SJCRH30 (cell line): ENCODE results near the gene FAM24B. TPM values are rescaled to one million over a fixed set of nuclear protein-coding genes. Genes with fewer than 3 reads are reported as not detected.
A peak's percentile ranks its signal among the peaks of the same experiment; 100 is the strongest.
"Not testable (repeated sequence)": the region's sequence is repeated elsewhere in the genome, so short reads cannot be mapped to it uniquely, and the experiment has no call there.

Experiments used
- DNase-seq, 2 experiments: peaks; one replicate each; pipeline ENCODE4 v3.0.0-alpha.2; 2015 to 2020
- H3K27ac ChIP-seq: fragments of 250-450 bp; sonication (Bioruptor Pico); 2 replicates; pipeline ENCODE4 v1.5.1; 2020; ENCODE audit warnings: mild to moderate bottlenecking, moderate library complexity
- H3K27me3 ChIP-seq: fragments of 250-450 bp; sonication (Bioruptor Pico); 2 replicates; pipeline ENCODE4 v1.5.1; 2020; ENCODE audit warnings: mild to moderate bottlenecking, moderate library complexity
- H3K36me3 ChIP-seq: fragments of 250-450 bp; sonication (Bioruptor Pico); 2 replicates; pipeline ENCODE4 v1.5.1; 2020; ENCODE audit warnings: mild to moderate bottlenecking, moderate library complexity
- H3K4me1 ChIP-seq: fragments of 250-450 bp; sonication (Bioruptor Pico); 2 replicates; pipeline ENCODE4 v1.5.1; 2020; ENCODE audit warnings: mild to moderate bottlenecking, moderate library complexity
- H3K4me3 ChIP-seq: fragments of 250-450 bp; sonication (Bioruptor Pico); 2 replicates; pipeline ENCODE4 v1.5.1; 2020; ENCODE audit warnings: mild to moderate bottlenecking, moderate library complexity
- H3K9me3 ChIP-seq: fragments of 250-450 bp; sonication (Bioruptor Pico); replicated peaks from 2 replicates; pipeline ENCODE4 v1.5.1; 2020; ENCODE audit warnings: mild to moderate bottlenecking, moderate library complexity
- total RNA-seq: library from RNA; depleted of rRNA; stranded (reverse); fragments of >200 nt; shearing (Covaris generic); gene quantifications from 2 replicates; pipeline ENCODE4 v1.2.3, GENCODE V29; 2014

Gene FAM24B
- total RNA-seq, 1 experiment from 2014 or later: 19.9 TPM

DNA sequence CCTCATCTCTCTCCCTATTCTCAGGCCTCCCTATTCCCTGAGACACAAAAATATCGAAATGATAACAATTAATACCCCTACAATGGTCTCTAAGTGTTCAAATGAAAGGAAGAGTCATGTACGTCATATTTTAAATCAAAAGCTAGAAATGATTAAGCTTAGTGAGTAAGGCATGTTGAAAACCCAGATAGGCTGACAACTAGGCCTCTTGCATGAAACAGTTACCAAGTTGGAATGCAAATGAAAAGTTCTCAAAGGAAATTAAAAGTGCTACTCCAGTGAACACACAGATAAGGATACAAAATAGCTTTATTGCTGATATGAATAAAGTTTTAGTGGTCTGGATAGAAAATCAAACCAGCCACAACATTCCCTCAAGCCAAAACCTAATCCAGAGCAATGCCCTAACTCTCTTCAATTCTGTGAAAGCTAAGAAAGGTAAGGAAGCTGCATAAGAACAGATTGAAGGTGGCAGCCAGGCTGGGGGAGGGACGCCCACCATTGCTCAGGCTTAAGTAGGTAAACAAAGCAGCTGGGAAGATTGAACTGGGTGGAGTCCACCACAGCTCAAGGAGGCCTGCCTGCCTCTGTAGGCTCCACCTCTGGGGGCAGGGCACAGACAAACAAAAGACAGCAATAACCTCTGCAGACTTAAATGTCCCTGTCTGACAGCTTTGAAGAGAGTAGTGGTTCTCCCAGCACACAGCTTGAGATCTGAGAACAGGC, 12.5 kb downstream of the FAM24B start:
- H3K36me3 ChIP-seq, H3K4me3 ChIP-seq, DNase-seq, H3K9me3 ChIP-seq, H3K27ac ChIP-seq, H3K27me3 ChIP-seq: not testable (repeated sequence)
- H3K4me1 ChIP-seq: peaks cover 25% of the 10 kb centered on the region

DNA sequence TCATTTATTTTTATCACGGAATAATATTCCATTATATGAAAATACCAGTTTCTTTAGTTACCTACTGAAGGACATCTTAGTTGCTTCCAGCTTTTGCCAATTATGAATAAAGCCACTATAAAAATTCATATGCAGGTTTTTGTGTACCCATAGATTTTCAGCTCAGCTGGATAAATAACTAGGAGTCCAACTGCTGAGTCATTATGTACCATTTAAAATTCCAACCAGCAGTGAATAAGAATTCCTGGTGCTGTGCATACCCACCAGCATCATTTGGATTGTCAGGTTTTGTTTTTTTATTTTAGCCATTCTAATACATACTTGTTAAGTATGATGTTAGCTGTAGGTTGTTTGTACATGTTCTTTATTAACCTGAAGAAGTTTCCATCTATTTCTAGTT, 14.5 kb downstream of the FAM24B start:
- Histone ChIP-seq H3K27me3 (no peaks in the 10 kb centered on the region), H3K9me3 (peaks cover 7% of the 10 kb centered on the region; the same call in 1 of the 2 replicates), H3K4me1 (peaks cover 41% of the 10 kb centered on the region), H3K27ac (no peak overlapping the region; the same call in 1 of the 2 replicates), H3K4me3 (no peak overlapping the region), H3K36me3 (peaks cover 3% of the 10 kb centered on the region)
- DNase-seq: no peak

DNA sequence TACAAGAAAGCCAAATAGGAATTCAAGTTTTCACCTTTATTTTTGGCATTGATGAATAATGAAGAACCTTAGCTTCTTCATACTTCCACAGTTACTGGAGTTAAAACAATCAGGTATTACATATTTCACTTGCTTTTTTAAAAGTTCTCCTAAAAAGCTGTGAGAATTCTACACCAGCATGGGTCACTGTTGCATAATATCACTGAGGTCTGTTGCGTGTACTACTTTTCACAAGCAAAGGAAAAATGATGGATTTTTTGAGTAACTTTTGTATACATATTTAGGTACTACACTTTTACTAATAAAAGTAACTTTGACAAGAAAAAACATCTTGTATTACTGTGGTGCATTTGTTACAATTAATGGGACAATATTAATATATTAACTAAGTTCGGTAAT, 15.2 kb downstream of the FAM24B start:
- Histone ChIP-seq H3K27ac (no peak overlapping the region), H3K4me1 (peaks cover 41% of the 10 kb centered on the region), H3K4me3 (no peak overlapping the region), H3K36me3 (peaks cover 3% of the 10 kb centered on the region), H3K27me3 (no peaks in the 10 kb centered on the region), H3K9me3 (peaks cover 7% of the 10 kb centered on the region; the same call in 1 of the 2 replicates)
- DNase-seq: no peak

DNA sequence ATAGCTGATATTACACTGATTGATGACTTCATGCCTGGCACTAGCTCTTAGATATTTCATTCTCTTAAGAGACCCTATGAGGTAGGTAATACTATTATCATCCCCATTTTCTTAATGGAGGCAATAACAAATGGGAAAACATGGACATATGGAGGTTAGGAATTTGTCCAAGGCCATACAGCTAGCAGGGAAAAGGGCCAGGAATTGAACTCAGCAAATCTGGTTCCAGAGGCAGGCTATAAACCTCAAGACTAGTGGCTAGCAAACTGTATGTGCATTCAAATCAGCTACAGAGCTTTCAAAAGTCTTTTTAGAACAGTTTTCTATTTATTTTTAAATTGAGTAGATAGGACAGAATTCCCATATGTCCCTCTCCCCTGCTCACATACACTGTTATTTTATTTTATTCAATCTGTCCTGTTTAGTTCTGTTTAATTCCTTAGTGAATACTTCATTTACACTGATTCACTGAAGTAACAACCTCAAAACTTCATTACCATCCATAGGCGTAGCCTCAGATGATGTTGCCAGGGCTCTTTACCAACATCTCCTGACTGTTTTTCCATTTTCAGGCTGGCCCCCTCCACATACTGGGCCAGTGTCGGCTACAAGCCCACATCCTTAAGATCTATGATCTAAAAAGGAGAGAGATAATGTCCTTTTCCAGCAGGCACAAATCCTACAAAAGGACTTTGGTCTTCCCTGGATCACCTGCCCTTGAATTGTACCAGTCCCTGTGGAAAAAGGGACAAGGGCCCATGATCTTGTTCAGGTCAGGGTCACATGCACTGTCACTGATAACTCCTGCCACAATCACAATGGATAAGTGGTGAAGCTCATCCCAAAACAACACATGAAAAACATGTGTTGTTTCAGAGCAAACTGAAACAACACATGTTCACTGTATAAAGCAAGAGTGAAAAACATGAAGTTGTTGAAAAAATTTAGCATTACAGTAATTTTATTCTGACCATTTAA, 15.9 kb downstream of the FAM24B start:
- peaks cover 41% of the 10 kb centered on the region for H3K4me1 ChIP-seq
- H3K27me3 ChIP-seq: no peaks in the 10 kb centered on the region
- no peak overlapping the region for H3K27ac ChIP-seq
- peaks cover 9% of the 10 kb centered on the region for H3K36me3 ChIP-seq
- peaks cover 7% of the 10 kb centered on the region; the same call in 1 of the 2 replicates for H3K9me3 ChIP-seq
- H3K4me3 ChIP-seq: no peak overlapping the region
- no peak for DNase-seq

DNA sequence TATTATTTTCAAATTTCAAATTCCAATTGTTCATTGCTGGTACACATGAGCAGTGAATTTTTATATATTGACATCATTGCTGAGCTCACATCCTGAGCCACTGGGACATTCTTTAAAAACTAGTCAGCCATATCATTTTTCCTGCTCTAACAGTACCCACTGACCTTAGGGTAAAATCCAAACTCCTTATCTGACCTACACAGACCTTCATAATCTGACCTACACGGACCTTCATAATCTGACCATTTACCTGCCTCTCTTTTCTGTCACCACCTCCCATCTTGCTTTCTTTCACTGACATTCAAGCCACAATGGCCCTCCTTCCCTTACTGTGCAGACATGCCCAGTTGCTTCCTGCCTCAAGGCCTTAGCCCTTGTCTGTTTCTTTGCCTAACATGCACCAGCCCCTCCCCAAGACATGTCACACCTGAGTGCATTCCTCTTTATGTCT, 17.6 kb downstream of the FAM24B start:
- Histone ChIP-seq H3K36me3 (peaks cover 14% of the 10 kb centered on the region), H3K4me1 (peaks cover 49% of the 10 kb centered on the region), H3K9me3 (peaks cover 3% of the 10 kb centered on the region; the same call in 1 of the 2 replicates), H3K27me3 (no peaks in the 10 kb centered on the region), H3K27ac (peak overlapping the region; percentile 63), H3K4me3 (no peak overlapping the region)
- peak in 1 of 2 experiments; percentile 41 for DNase-seq

DNA sequence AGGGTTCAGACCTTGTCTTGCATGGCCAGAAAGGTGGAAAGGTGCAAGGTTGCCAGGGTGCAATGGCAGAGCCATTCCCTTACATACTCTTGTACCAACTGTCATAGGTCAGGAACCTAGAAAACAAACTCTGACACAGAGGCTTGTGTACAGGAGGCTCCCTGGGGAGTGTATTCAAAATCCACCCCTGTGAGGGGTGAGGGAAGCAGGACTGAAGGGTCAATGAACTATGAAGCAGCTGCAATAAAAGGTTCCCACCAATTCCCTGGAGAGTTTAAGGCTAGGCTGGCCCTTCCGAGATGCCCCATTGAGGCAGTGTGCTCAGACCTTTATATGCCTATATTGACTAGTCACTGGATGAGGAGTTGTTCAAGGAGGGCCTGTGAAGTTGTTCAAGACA, 19.9 kb downstream of the FAM24B start:
- Histone ChIP-seq H3K9me3 (no peaks in the 10 kb centered on the region), H3K27ac (no peak overlapping the region), H3K36me3 (peaks cover 23% of the 10 kb centered on the region), H3K4me3 (no peak overlapping the region), H3K4me1 (peaks cover 60% of the 10 kb centered on the region), H3K27me3 (no peaks in the 10 kb centered on the region)
- no peak for DNase-seq

DNA sequence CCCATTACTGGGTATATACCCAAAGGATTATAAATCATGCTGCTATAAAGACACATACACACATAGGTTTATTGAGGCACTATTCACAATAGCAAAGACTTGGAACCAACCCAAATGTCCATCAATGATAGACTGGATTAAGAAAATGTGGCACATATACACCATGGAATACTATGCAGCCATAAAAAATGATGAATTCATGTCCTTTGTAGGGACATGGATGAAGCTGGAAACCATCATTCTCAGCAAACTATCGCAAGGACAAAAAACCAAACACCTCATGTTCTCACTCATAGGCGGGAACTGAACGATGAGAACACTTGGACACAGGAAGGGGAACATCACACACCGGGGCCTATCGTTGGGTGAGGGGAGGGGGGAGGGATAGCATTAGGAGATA, 21.3 kb downstream of the FAM24B start:
- Histone ChIP-seq H3K36me3 (peaks cover 38% of the 10 kb centered on the region), H3K4me1 (peaks cover 70% of the 10 kb centered on the region)
- H3K27ac ChIP-seq, H3K9me3 ChIP-seq, H3K27me3 ChIP-seq, H3K4me3 ChIP-seq, DNase-seq: not testable (repeated sequence)

DNA sequence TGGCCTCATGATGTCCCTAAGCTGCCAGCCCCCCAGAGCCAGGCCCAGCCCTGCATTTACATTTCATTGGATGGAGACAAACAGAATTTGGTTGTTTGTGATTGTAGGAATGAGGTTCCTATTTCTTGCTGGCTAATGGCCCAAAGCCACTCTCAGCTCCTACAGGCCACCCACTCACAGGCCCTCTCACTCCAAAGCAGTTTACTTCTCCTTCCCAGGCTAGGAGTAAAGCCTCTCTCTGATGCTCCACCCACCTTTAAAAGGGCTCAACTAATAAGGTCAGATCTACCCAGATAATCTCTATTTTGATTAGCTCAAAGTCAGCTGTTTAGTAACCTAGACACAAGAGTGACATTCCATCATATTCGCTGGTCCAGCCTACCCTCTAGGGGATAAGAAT, 22.5 kb downstream of the FAM24B start:
- DNase-seq: no peak
- Histone ChIP-seq H3K27ac (no peak overlapping the region), H3K36me3 (peaks cover 44% of the 10 kb centered on the region), H3K4me1 (peaks cover 69% of the 10 kb centered on the region), H3K9me3 (no peaks in the 10 kb centered on the region), H3K27me3 (no peaks in the 10 kb centered on the region), H3K4me3 (no peak overlapping the region)

DNA sequence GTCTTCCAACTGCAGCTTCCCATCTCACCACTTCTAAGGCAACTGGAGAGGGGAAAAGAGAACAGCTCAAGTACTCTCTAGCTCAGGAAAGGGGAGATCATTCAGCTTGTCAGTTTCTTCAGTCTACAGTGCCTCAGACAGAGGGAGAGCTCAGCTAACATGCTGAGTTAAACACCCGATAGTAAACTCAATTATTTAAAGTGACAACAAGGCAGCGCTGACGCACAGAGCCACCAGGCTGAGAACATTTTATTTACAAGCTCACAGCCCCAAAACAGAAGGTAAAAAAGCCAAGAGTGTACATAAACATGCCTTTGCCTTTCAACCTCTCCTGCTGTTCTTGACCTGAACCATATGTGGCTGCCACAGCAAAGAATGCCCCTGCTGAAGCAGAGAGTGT, 23.6 kb downstream of the FAM24B start:
- Histone ChIP-seq H3K27me3 (no peaks in the 10 kb centered on the region), H3K27ac (peak overlapping the region; percentile 66; the same call in 1 of the 2 replicates), H3K9me3 (no peaks in the 10 kb centered on the region), H3K36me3 (peaks cover 53% of the 10 kb centered on the region), H3K4me3 (no peak overlapping the region), H3K4me1 (peaks cover 66% of the 10 kb centered on the region)
- no peak for DNase-seq

DNA sequence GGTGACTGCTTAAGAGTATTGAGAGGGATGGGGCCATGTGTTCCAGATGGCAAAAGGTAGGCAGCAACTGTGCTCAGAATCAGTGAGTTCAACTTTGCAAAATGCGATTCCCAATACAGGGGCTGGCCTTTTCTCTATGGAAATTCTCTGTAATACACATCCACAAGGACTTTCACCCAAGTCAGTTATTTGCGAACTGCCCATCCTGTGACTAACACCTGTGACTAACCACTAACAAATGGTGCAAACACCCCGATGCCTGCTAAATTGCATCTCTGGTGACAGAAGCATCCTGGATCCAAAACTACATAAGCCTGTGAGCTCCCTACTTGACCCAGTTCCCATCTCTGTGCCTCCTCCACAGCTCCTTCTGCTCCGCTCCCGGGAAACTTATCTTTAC, 24.7 kb downstream of the FAM24B start:
- Histone ChIP-seq H3K27me3 (no peaks in the 10 kb centered on the region), H3K27ac (peak overlapping the region; percentile 66), H3K36me3 (peaks cover 62% of the 10 kb centered on the region), H3K9me3 (no peaks in the 10 kb centered on the region), H3K4me1 (peaks cover 69% of the 10 kb centered on the region), H3K4me3 (no peak overlapping the region)
- peak; percentile 50 to 63 for DNase-seq

DNA sequence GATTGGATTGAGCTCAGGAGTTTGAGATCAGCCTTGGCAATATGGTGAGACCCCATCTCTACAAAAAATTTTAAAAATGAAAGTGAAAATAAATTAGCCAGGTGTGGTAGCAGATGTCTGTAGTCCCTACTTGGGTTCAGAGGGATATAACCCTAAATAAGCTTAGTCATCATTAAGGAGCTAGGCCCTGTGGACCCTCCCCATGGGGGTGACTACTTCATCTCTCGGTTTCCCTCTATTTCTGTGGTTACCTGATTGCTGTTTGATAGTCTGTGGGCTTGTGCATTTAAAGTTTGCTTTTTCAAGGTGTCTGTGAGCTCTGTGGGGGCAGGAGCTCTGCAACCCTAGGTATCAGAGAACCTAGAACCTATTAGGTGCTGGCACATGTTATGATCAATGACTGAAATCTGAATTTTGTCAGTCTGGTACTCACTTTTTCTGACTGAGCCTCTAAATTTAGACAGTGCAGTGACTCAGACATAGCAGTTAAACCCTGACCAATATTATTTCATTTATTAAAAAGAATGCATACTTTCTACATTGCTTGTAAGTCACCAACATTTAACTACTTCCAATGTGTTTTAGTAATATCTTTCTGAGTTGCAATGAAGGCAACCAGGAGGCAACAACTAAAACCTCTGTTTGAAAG, 25.6 kb downstream of the FAM24B start:
- Histone ChIP-seq H3K4me3 (no peak overlapping the region), H3K27me3 (no peaks in the 10 kb centered on the region), H3K9me3 (no peaks in the 10 kb centered on the region), H3K36me3 (peaks cover 59% of the 10 kb centered on the region), H3K27ac (peak overlapping the region; percentile 66), H3K4me1 (peaks cover 78% of the 10 kb centered on the region)
- no peak for DNase-seq

DNA sequence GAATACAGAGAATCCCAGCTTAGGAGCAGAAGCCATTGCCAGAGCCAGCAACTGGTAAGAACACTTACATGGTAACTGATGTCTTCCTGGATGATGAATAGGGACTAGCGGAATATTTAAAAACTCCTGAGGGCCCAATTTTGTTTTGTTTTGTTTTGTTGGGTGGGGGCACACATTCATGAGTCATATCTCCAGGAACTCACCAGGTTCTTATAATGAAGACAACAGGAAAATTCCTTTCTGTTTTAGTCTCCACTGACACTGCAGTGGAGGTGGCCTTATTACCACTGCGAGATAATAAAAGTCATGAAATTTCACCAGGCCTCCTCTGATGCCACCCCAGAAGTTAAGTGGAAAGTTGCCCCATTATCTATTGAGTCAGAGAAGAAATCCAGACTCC, 27.1 kb downstream of the FAM24B start:
- peak overlapping the region; percentile 14; the same call in 1 of the 2 replicates for H3K27ac ChIP-seq
- peaks cover 85% of the 10 kb centered on the region for H3K4me1 ChIP-seq
- no peaks in the 10 kb centered on the region for H3K27me3 ChIP-seq
- no peaks in the 10 kb centered on the region for H3K9me3 ChIP-seq
- DNase-seq: no peak
- H3K4me3 ChIP-seq: no peak overlapping the region
- H3K36me3 ChIP-seq: peaks cover 51% of the 10 kb centered on the region

DNA sequence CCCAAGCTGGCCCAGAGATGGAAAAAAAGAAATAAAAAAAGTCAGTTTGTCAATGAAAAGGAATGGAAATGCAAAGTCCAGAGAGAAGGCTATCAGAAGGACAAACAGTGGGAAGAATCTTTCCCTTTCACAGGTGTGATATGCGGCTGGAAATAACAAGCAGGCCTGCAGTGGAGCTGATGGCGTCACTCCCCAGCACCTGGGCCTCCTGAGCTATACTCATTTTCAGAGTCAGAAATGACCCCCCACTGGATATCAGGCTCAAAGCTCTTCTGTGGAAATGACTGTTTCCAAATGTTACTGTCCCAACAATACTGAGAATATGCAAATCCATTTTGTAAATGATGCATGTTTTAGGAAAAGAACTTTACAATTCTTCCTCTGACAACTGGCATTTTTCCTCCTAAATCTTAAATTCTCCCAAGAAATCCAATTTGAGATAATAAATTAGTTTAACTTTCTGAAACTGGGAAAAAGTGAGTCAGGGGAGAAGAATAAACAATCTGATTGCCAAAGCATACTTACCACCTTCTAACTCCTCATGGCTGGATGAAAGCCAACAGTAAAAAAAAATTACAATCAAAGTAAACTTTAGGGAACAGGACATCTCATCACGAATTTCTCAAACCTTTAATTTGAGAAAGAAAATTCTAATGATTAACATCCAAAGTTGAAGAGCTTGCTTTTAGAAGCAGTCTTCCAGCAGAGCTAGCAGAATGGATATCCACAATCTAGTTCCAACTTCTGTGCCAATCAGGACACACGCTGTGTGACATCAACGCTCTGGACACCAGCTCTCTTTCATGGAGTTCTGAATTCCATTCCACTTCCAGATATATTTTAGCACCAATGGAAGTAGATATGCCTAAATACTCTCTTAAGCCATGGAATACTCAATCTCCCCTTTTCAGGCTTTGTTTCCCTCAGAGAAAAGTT, 28.4 kb downstream of the FAM24B start:
- Histone ChIP-seq H3K27me3 (no peaks in the 10 kb centered on the region), H3K4me1 (peaks cover 76% of the 10 kb centered on the region), H3K4me3 (no peak overlapping the region), H3K27ac (no peak overlapping the region), H3K36me3 (peaks cover 55% of the 10 kb centered on the region), H3K9me3 (no peaks in the 10 kb centered on the region)
- no peak for DNase-seq
